ENCODE data around the gene GRM7.

DNA sequence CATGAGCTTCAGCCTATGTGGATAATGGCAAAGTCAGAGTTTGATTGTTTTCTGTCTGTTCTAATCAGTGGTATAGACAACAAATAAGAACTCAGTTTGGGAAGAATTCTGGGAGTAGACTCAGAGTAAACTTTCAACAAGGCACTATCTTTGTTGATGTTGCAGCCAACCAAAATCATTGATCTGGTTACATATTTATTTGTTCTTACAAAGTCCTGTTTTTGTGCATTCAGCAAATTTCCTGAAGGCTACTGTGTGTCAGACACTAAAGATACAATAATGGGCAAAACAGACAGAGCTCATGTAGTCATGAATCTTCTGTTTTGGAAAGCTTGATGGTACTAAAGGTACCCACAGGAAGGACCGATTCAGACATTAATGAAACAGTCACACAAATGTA, 55.0 kb downstream of the GRM7 start:
- TF ChIP-seq CTCF (IDR thresholded peaks at IDR 0.05) = no peak
- TF ChIP-seq POLR2A (IDR thresholded peaks at IDR 0.05) = no peak
